ENCODE results near the gene ZNF91.

DNA sequence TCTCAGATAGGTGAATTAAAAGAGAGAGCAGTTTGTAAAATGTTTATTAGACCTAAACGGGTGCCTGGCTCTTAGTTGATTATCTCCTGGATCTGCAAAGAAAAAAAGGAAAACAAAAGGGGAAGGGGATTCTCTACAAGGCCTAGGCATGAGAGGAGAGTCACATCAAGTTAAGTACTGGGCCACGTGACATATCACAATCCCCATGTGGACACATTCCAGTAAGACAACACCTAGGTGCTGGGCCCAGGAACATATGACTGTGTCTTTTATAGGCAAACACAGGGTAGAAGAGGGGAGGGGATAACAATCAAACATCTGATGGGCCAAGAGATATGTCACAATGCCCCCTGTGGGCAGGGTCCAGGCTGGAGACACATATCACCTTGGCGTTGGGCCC, 4.2 kb upstream of the ZNF91 start:
- TF ChIP-seq, protein P1, sequence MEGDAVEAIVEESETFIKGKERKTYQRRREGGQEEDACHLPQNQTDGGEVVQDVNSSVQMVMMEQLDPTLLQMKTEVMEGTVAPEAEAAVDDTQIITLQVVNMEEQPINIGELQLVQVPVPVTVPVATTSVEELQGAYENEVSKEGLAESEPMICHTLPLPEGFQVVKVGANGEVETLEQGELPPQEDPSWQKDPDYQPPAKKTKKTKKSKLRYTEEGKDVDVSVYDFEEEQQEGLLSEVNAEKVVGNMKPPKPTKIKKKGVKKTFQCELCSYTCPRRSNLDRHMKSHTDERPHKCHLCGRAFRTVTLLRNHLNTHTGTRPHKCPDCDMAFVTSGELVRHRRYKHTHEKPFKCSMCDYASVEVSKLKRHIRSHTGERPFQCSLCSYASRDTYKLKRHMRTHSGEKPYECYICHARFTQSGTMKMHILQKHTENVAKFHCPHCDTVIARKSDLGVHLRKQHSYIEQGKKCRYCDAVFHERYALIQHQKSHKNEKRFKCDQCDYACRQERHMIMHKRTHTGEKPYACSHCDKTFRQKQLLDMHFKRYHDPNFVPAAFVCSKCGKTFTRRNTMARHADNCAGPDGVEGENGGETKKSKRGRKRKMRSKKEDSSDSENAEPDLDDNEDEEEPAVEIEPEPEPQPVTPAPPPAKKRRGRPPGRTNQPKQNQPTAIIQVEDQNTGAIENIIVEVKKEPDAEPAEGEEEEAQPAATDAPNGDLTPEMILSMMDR (conservative IDR thresholded peaks at IDR 0.05), result no peak
- no peak for TF ChIP-seq EZH2 (IDR thresholded peaks at IDR 0.05; ENCODE audit: low read depth)
